T-helper 9 cell (primary cell): Measurements from ENCODE around the gene TSPAN3.

Experiments
- DNase-seq: peaks from one replicate; pipeline ENCODE4 v3.0.0-alpha.2; 2020

TSPAN3 gene

DNA sequence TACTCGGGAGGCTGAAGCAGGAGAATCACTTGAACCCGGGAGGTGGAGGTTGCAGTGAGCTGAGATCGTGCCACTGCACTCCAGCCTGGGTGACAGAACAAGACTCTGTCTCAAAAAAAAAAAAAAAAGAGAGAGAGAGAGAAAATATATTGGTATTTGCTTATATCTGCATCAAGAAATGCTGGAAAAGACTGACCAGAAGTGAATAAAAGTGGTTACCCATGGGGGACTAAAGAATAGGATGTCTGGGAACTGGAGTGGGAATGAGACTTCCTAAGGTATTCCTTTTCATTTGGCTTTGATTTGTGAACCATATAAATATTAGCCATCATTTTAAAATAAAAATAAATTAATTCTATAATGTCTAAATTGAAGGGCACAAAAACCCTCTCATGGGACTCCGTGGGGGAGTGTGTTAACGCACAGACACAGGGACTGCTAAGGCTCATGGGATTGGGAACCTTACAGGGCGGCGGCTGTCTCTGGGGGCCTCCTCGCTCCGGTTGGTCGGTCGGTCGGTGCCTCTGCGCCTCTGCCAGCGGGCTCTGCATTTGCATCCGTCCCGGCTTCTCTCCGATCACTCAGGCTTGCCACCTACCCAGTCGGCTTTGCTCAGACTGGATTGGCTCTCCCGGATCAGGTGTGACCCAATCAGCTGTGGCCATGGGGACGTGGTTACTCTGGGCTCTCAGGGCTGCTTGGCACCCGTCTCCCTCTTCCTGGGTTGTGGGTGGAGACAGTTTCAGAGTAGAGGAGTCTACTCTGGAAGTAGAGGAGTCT, 12.7 kb upstream of the TSPAN3 start:
- peak; percentile 35 for DNase-seq

DNA sequence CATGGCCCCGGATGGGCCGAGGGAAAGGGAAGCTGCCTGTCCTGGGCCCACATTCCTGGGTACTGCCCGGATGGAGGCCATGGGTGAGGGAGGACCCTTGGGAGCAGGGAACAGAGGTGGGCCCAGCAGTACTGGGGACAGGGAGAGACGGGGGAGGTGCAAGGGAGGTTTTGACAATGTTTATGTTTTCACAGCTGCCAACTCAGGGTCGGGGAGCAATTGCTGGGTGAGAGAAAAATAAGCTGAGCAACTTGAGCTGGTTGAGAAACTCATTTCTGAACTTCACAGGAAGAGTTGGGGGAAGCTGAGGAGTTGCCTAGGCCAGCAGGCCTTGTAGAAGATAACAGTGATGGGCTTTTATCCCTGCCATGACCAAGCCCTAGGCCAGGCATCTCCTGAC, 11.1 kb upstream of the TSPAN3 start:
- no peak for DNase-seq

DNA sequence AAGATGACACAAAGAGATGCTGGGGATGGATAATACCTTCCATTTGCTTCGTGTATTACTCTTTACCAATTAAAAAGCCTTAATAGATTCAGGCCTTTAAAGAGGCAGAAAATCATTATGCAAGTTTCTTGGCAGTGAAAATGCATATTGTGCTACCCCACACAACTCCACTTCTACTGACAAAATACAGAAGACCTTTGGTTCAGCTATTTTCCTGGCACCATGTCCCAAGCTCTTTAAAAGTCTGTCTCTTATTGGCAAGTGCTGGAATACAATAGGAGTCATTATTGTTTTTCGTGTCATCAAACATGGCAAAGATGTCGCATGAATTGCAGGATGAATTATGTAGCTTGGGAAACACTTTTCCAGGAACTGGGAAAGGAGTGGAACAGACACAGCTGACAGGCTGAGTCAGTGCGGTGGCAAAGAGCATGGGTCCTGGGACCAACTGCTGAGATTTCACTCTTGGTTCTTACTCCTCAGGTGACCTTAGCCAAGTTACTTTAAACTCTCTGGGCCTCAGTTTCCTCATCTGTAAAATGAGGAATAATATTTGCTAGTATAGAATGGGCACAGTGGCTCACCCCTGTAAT, 5.5 kb upstream of the TSPAN3 start:
- DNase-seq = no peak

DNA sequence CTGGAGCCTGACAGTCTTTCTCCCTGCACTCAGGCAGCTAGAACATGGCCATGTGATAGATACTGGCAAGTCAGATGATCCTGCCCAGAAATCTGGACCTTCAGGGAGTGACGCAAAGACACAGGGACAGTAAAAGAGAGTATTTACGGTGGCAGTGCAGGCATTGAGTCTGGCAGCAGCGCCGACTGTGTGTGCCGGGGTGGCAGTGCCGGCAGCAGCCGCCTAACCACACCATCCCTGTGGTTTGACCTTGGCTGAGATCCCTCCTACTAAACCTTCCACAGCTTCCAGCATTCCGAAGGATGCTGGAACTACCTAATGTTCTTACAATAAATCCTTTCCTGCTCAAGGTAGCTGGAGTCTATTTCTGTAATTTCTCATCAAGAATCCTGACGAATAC, 4.6 kb upstream of the TSPAN3 start:
- DNase-seq = no peak

DNA sequence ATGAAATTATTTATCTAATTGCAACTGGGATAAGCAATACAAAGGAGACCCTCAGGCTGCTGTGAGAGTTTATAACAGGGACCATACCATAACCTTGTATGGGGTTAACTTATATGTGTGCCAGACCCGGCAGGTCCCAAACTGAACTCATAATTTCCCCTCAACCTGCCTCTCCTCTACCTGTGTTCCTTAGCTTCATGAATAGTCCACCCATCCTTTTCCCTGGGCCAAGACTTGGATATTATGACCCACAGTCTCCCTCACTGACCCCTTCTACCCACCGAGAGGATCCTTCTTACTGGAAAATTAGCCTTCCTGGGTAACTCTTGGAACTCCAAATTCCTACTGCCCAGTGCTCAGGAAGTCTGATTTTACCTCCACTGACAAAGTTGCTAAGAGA, 3.4 kb upstream of the TSPAN3 start:
- no peak for DNase-seq

DNA sequence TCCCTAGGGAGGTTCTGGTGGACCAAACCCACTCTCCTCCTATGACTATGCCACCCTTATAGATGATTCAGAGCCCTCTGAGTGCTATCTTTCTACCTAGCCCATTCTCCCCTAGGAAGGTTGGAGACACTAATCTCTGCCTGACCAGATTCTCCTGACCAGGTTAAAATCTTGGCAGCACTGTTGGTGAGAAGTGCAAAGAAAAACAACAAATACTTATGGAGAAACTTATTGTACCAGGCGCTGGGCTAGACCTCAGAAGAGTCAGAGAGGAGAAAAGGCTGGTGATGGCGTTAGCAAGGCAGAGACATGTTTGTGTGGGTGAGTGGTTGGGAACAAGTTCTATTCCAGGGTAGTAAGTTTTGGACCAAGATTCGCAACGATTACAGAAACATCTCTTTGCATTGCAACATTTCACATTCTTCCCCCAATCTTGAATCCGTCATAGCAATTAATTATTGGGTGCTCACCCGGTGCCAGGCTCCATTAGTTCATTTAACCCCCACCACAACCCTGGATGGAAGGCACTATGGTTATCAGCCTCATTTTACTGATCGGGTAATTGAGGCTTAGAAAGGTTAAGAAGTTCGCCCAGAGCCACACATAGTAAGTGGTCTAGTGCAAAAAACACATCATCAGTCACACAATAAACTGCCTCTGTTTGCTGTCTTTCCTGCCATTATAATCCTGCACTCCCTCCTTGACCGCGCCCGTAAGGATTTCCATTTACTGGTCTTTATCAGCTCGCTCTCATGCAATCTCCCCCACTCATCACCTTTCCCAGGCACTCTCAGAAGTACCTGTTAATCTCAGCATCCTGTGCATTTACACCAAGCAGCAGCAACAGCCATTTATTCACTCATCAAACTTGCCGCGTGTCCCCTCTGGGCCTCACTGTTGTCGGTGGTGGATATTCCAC, 655 bp upstream of the TSPAN3 start:
- DNase-seq = no peak

DNA sequence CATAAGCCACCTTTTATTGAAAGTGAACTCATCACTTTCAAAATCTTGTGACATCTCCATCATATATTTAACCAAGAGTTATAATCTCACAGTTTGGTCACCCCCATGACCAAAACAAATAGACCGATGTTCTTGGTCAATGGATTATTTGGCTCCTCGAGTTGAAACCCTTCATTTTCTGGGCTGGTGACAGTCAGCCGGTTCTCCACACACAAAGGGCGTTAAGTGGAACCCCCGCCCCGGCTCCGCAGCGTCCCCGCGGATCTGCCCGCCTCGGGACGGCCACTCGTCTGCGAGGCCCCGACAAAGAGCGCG, 772 bp downstream of the TSPAN3 start:
- DNase-seq = no peak

DNA sequence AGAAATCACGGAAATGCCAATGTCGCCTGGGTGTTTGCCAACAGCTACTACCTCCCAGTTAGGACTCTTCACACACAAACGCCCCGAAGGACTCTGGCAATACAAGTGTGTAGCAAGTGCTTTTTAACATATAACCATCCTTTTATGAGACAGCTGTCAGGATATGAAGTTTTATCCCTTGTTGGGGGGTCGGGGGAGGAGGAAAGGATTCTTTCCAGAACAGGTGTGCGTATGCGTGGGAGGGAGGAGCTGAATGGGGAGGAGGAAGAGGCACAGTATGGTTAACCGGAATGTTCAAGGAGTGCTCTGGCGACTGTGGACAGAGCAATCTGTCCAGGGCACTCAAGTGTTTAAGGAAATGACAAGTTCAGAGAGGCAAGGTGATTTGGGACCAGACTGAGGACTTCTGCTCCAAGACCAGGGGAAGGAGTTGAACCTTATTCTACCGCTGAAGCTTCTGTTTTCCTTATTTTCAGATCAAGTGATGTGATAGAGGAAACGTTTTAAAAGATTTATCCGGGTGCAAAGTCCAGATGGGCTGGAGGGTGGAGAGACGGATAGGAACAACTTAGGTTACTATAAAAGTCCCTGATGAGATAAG, 1.3 kb downstream of the TSPAN3 start:
- DNase-seq = no peak

DNA sequence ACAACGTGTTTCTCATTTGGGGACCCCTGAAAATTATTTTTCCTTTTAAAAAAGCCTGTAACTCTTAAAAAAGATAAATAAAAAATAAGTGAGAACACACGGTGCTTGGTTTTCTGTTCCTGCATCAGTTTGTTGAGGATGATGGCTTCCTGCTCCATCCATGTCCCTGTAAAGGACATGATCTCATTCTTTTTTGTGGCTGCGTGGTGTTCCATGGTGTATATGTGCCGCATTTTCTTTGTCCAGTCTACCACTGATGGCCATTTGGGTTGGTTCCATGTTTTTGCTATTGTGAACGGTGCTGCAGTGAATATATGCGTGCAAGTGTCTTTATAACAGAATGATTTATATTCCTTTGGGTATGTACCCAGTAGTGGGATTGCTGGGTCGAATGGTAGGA, 2.3 kb downstream of the TSPAN3 start:
- DNase-seq = no peak

DNA sequence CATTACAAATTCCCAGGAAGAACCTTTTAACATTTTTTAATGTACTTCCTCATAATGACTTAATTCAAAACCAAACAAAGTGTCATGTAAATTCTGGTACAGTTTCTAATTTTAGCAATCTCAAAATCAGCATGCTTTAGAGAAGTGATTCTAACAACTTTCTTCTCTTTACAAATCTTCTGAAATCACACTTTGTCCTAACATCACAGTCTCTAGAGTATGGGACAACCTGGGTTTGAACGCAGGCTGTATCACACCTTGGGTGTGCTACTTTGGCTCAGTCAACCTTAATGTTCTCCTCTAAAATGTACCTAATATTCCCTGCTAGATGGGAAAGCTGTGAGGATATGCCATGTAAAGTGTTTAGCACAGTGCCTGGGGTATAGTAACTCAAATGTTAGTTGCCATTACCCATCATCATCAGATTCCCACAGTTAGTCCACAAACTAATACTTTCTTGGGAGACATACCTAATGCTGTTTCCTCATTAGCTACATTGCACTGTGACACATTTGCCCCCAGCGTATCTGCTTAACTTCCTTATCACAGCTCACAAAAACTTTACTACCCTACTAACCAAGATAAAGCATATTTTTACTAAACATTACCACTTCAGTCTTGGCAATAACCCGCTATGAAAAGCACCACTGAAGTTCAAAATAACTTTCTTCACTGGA, 3.1 kb downstream of the TSPAN3 start:
- DNase-seq = no peak

DNA sequence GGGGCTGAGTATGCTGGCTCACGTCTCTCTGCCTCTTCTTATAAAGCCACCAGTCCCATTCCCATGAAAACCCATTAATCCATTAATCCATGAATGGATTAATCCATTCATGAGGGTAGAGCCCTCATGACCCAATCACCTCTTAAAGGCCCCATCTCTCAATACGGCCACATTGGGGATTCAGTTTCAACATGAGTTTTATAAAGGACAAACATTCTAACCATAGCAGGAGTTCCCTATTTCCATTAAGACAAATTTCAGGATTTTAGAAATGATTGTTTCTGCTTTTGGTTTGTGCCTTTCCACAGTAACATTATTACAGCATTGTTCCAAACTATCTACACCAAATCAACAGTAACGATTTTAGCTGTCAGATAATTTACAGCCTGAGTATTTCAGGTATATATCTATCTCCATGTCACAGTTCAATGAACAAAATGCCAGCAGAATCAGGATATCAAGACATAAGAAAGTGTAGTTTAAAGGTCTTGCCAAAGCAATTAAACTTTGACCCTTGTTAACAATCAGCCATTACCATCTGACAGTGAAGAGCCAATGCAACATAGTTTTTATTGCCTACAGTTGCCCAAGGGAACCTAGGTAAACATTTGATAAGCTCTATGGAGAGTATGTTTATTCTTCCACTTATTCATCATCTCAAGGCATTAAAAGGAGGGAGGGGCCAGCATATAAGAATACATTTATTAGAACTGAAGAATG, 3.8 kb downstream of the TSPAN3 start:
- no peak for DNase-seq

DNA sequence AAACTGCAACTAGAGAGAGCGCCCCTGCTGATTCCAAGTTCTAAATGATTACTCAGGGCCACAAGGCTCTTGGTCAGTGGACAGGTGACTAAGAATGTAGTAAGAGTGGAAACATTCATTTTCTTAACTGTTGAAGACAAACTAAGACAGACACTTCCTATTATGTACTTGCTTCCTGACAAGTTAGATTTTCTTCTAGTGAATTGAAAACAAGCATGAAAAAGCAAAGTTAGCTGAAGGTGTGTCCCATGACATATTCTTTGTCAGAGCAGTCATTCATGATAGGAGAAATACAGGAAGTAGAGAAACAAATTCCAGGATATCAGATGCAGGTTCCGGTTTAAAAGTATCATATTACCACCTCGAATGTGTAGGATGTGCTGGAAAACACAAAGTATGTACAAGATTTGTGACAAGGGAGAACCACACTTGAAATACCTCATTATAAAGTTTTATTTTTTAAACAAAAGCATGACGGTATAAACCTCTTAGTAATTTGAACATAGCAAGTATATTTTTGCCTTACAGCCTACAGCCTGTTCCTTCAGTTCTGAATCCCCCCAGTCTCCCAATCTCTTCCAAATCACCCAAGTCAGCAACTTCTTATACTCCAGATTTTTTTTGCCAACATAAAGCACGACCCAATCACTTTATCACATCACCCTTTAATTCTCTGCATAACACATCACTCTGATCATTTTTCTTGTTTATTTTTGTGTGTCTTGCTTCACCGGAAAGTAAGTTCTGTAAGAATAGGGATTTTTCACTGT, 6.2 kb downstream of the TSPAN3 start:
- DNase-seq = no peak

DNA sequence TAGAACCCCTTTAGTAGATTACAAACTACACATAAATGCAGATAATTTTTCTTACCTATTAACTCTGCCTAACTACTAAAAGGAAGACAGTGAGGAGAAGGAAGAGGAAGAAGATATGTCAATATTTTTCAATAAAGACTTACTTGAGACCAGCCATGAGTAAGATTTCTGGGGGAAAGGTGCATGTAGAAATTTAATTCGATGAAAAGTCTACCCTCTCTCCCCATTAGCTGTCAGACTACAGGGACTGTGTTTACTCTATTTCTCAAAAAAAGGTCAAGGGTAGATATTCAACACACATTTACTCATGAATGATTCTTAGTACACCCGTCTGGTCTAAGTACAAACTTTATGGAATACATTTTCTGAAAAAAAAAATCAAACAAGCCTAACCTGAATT, 6.8 kb downstream of the TSPAN3 start:
- DNase-seq = no peak

DNA sequence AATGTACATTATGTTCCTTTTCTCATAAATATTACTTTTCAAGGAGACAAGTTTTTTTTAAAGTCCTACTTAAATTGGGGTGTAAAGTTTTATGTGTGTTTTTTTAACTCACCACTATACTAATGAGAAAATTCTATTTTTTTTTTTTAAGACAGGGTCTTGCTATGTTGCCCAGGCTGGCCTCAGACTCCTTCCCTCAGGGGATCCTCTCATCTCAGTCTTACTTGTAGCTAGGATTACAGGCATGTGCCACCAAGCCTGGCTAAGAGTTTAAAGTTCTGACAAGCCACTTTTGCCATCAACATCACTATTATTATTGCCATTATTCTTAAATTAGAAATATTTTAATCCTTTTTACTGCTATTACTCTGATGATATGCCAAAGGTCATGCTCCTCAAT, 7.7 kb downstream of the TSPAN3 start:
- no peak for DNase-seq

DNA sequence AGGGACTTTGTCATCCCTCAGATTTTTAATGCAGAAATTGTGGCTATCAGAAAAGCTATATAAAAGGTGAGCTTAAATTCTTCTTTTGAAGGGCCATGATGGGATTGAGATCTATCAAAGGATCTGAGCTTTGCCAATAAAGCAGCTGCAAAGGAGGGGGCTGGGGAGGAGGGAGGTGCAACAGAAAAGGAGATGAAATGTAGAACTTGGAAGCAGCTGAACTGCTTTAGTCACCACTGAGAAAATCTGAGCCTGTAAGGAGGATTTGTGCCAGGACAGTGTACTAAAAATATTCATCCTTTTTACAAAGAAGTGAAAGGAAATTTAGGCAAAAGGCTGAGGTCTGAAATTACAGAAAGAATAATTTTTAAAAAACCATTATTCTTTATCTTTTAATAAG, 10.4 kb downstream of the TSPAN3 start:
- no peak for DNase-seq

DNA sequence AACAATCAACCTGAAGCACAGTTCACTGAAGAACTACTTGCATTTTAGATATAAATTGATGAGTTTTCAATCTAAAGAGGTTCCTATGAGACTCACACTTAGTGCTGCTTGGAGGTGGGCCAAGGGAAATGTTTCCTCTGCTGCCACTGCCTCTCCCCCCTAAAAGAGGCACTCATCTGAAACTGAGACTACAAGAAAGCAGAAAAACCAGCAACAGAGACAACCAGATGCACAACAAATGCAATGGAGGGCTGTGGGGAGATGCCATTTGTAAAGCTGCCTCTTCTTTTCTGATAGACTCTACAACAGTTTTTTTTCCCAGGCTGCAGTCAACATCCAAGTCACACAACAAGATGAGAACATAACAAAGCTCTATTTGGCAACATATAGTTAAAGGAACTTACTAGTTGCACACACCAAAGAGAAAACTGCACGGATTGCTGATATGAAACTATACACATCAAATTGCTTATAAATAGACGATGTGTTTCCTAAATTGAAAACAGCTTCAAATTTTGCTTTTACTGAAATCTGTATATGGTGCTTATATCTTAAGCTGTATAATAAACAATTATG, 11.0 kb downstream of the TSPAN3 start:
- no peak for DNase-seq

DNA sequence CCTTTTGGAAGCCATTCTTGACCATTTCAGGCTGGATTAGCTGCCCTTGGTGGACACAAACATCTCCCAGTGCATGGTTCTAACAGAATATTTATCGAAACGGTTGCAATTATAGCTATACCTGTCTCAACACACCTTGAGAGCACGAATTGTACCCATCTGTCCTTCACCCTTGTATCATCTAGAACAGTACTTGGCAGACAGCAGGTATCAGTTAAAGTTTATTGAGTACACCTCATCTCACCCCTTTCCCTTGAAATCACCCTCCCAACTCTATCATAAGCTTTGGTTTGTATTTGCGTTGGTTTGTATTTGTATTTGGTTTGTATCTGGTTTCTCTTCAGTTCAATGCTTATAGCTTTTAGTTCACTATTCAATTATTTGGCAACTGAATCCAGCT, 12.4 kb downstream of the TSPAN3 start:
- DNase-seq = no peak

DNA sequence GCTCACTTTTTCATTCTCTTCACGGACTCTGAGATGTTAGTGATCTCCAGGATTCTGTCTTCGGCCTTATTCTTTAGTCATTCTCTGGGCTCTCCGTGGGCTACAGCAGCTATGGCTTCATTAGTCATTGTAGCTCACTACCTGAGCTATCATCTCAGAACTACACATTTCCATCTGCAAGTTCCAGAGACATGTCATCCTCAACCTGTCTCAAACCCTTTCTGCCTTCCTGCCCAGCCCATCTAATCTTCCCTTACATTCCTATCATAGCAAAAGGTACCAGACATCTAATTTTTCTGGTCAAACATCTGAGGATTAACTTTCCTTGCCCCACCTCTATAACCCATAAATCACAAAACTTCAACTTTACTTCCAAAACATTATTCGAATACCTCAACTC, 13.2 kb downstream of the TSPAN3 start:
- DNase-seq = no peak

DNA sequence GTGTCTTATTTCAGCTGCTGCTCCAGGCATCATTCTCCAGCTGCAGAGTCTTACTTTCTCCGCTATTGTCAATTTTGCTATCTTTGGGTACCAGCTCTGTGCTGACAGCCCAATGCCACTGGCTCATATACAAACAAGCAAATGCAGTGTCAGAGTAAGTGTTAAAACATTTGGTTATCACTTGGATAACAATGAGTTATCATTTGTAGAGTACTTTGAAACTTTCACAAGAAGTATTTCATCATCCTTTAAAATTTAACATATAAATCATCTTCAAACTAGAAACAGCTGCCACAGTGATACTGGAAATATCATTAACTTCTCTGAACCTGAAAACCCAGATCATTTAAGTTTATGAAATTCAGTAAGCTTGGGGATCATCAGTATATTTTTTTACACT, 13.8 kb downstream of the TSPAN3 start:
- DNase-seq = no peak

DNA sequence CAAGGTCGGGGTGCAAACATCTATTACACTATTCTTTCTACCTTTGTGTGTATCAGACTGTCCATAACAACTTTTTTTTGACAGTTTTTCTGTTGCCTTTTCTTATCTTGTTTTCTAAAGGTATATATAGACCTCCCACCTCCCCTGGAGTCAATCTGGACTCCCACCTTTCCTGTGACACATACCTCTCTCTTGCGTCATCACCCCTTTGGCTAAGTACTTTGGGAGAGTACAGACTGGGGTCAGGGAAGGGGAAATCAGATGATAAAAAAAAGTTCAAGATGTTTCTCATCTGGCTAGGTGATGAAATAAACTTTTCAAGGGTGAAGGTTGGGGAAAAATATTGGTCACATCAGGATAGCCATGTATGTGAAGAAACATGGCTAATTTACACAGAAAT, 17.2 kb downstream of the TSPAN3 start:
- no peak for DNase-seq

DNA sequence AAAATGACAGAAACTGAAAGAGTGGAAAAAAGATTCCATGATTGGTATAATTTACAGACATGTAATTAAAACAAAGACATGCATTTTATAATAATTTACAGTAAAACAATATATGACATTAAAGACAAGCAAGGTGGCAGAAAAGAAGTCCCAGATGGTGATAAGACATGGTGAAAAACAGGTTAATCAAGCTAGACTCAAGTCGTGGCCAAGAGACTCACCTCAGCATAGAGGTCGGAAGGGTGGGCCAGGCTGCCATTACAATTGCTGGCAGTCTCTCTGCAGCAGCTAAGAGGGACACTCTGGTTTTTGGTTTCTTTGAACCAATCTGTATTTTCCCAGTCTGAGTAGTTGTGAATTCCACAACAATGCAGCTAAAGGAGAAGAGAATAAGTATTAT, 18.4 kb downstream of the TSPAN3 start:
- no peak for DNase-seq
